ENCODE data around the gene UNC13D. TPM values are rescaled to one million over a fixed set of nuclear protein-coding genes. Genes with fewer than 3 reads are reported as not detected.

The UNC13D gene
- total RNA-seq, 1 donor from 2014 or later: 75.3 TPM

- DNase-seq (ENCODE audit: low spot score): no peak
These were observed 9.8 kb downstream of the UNC13D start for GRCh38 chr17:75834279-75834920.

- DNase-seq (ENCODE audit: low spot score): no peak
These were observed 11.4 kb downstream of the UNC13D start for GRCh38 chr17:75832652-75833400.

- DNase-seq (ENCODE audit: low spot score): no peak
These were observed 12.0 kb downstream of the UNC13D start for GRCh38 chr17:75832164-75832651.

- no peak for DNase-seq (ENCODE audit: low spot score)
These were observed 13.1 kb downstream of the UNC13D start for GRCh38 chr17:75831032-75831571.

- DNase-seq (ENCODE audit: low spot score): no peak
These were observed 13.8 kb downstream of the UNC13D start for GRCh38 chr17:75830164-75831031.

- DNase-seq (ENCODE audit: low spot score): no peak
These were observed 14.5 kb downstream of the UNC13D start for GRCh38 chr17:75829747-75830146.

- no peak for DNase-seq (ENCODE audit: low spot score)
These were observed 15.5 kb downstream of the UNC13D start for GRCh38 chr17:75828741-75829140.

GRCh38 chr17:75828076-75828400 is 16.2 kb downstream of the UNC13D start:
- DNase-seq (ENCODE audit: low spot score): no peak

- no peak for DNase-seq (ENCODE audit: low spot score)
These were observed 16.7 kb downstream of the UNC13D start for GRCh38 chr17:75827308-75828075.

GRCh38 chr17:75826561-75827307 is 17.5 kb downstream of the UNC13D start:
- no peak for DNase-seq (ENCODE audit: low spot score)

GRCh38 chr17:75825748-75826370 is 18.3 kb downstream of the UNC13D start:
- DNase-seq (ENCODE audit: low spot score): no peak

GRCh38 chr17:75825149-75825552 is 19.1 kb downstream of the UNC13D start:
- DNase-seq (ENCODE audit: low spot score): no peak

- no peak for DNase-seq (ENCODE audit: low spot score)
These were observed 19.5 kb downstream of the UNC13D start for GRCh38 chr17:75824666-75825065.

GRCh38 chr17:75824050-75824552 is 20.1 kb downstream of the UNC13D start:
- no peak for DNase-seq (ENCODE audit: low spot score)

GRCh38 chr17:75823257-75824041 is 20.8 kb downstream of the UNC13D start:
- DNase-seq (ENCODE audit: low spot score): no peak

- no peak for DNase-seq (ENCODE audit: low spot score)
These were observed 21.4 kb downstream of the UNC13D start for GRCh38 chr17:75822800-75823166.

- no peak for DNase-seq (ENCODE audit: low spot score)
These were observed 21.9 kb downstream of the UNC13D start for GRCh38 chr17:75822119-75822799.

- DNase-seq (ENCODE audit: low spot score): no peak
These were observed 22.7 kb downstream of the UNC13D start for GRCh38 chr17:75821552-75821951.
